Measurements from ENCODE around the gene USP20. TPM values are rescaled to one million over a fixed set of nuclear protein-coding genes. Genes with fewer than 3 reads are reported as not detected.

The USP20 gene
- total RNA-seq, 1 donor from 2014 or later = 10.8 TPM

GRCh38 chr9:129901993-129902739 is 66.9 kb downstream of the USP20 start:
- TF ChIP-seq EZH2phosphoT487 (IDR thresholded peaks at IDR 0.05) (no peak), EZH2 (IDR thresholded peaks at IDR 0.05) (no peak)
- TF ChIP-seq, protein P1, sequence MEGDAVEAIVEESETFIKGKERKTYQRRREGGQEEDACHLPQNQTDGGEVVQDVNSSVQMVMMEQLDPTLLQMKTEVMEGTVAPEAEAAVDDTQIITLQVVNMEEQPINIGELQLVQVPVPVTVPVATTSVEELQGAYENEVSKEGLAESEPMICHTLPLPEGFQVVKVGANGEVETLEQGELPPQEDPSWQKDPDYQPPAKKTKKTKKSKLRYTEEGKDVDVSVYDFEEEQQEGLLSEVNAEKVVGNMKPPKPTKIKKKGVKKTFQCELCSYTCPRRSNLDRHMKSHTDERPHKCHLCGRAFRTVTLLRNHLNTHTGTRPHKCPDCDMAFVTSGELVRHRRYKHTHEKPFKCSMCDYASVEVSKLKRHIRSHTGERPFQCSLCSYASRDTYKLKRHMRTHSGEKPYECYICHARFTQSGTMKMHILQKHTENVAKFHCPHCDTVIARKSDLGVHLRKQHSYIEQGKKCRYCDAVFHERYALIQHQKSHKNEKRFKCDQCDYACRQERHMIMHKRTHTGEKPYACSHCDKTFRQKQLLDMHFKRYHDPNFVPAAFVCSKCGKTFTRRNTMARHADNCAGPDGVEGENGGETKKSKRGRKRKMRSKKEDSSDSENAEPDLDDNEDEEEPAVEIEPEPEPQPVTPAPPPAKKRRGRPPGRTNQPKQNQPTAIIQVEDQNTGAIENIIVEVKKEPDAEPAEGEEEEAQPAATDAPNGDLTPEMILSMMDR (IDR thresholded peaks at IDR 0.05) = no peak
- H3K27ac ChIP-seq = no peak overlapping the region
- Mint-ChIP-seq H3K4me3 (no peak overlapping the region), H3K27me3 (ENCODE audit: insufficient read depth, low read depth) (peaks cover 10% of the 10 kb centered on the region), H3K4me1 (peaks cover 2% of the 10 kb centered on the region), H3K27ac (no peak overlapping the region), H3K36me3 (peaks cover 27% of the 10 kb centered on the region), H3K9me3 (no peaks in the 10 kb centered on the region)
- H3K4me1 ChIP-seq = no peaks in the 10 kb centered on the region
- H3K4me2 ChIP-seq = no peak overlapping the region
- no peaks in the 10 kb centered on the region for H3F3A ChIP-seq (ENCODE audit: low read depth)
- no peaks in the 10 kb centered on the region for H3K79me2 ChIP-seq (ENCODE audit: low read depth)
- no peaks in the 10 kb centered on the region for H3K36me3 ChIP-seq
- no peaks in the 10 kb centered on the region for H4K20me1 ChIP-seq (ENCODE audit: low read depth)
- no peak overlapping the region for H3K9ac ChIP-seq
- no peaks in the 10 kb centered on the region for H3K9me3 ChIP-seq (ENCODE audit: low read depth)
- H3K27me3 ChIP-seq = no peaks in the 10 kb centered on the region
- no peak overlapping the region for H3K4me3 ChIP-seq
- no peak for DNase-seq (ENCODE audit: low spot score)
- H2AFZ ChIP-seq (replicated peaks) = no peak overlapping the region

DNA sequence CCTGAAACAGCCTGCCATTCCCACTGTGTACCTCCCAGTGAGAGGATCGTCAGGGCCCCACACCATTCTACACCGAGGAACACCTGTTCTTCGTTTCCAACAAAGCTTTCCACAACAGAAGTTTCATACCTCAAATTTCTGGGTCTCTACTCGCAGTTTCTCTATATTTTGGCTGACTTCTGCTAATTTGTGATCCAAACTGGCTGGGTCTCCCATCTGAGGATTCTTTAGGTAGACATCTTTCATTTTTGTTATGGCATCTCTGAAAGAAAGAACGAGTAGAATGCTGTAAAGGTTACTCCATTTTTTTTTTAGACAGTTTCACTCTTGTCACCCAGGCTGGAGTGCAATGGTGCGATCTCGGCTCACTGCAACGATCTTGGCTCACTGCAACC is 67.5 kb downstream of the USP20 start:
- Histone ChIP-seq H3K27ac (no peak overlapping the region), H3K27me3 (no peaks in the 10 kb centered on the region), H4K20me1 (ENCODE audit: low read depth) (no peaks in the 10 kb centered on the region), H3K9me3 (ENCODE audit: low read depth) (no peaks in the 10 kb centered on the region), H3K4me1 (no peaks in the 10 kb centered on the region), H3K4me3 (no peak overlapping the region), H3K79me2 (ENCODE audit: low read depth) (no peaks in the 10 kb centered on the region), H3K4me2 (no peak overlapping the region), H3F3A (ENCODE audit: low read depth) (no peaks in the 10 kb centered on the region), H2AFZ (replicated peaks) (no peak overlapping the region), H3K36me3 (no peaks in the 10 kb centered on the region), H3K9ac (no peak overlapping the region)
- DNase-seq (ENCODE audit: low spot score) = no peak
- Mint-ChIP-seq H3K27me3 (ENCODE audit: insufficient read depth, low read depth) (peaks cover 9% of the 10 kb centered on the region), H3K36me3 (peaks cover 29% of the 10 kb centered on the region), H3K27ac (no peak overlapping the region), H3K4me3 (no peak overlapping the region), H3K4me1 (peaks cover 2% of the 10 kb centered on the region), H3K9me3 (no peaks in the 10 kb centered on the region)
- TF ChIP-seq, protein P1 (IDR thresholded peaks at IDR 0.05) = no peak
- TF ChIP-seq EZH2phosphoT487 (IDR thresholded peaks at IDR 0.05) (no peak), EZH2 (IDR thresholded peaks at IDR 0.05) (no peak)

GRCh38 chr9:129904734-129905133 is 69.5 kb downstream of the USP20 start:
- TF ChIP-seq, protein P1 (IDR thresholded peaks at IDR 0.05) = no peak
- no peak for TF ChIP-seq EZH2 (IDR thresholded peaks at IDR 0.05)
- no peak for TF ChIP-seq EZH2phosphoT487 (IDR thresholded peaks at IDR 0.05)
- no peaks in the 10 kb centered on the region for H3K79me2 ChIP-seq (ENCODE audit: low read depth)
- H3K9me3 Mint-ChIP-seq = no peaks in the 10 kb centered on the region
- H3F3A ChIP-seq (ENCODE audit: low read depth) = no peaks in the 10 kb centered on the region
- H3K27me3 Mint-ChIP-seq (ENCODE audit: insufficient read depth, low read depth) = peaks cover 2% of the 10 kb centered on the region
- no peaks in the 10 kb centered on the region for H3K27me3 ChIP-seq
- no peak overlapping the region for H3K27ac Mint-ChIP-seq
- H3K4me2 ChIP-seq = no peak overlapping the region
- no peaks in the 10 kb centered on the region for H3K9me3 ChIP-seq (ENCODE audit: low read depth)
- no peak overlapping the region for H2AFZ ChIP-seq (replicated peaks)
- no peak overlapping the region for H3K4me3 Mint-ChIP-seq
- H4K20me1 ChIP-seq (ENCODE audit: low read depth) = no peaks in the 10 kb centered on the region
- H3K4me1 ChIP-seq = peaks cover 3% of the 10 kb centered on the region
- no peak overlapping the region for H3K9ac ChIP-seq
- peaks cover 10% of the 10 kb centered on the region for H3K4me1 Mint-ChIP-seq
- no peak overlapping the region for H3K27ac ChIP-seq
- peaks cover 23% of the 10 kb centered on the region for H3K36me3 Mint-ChIP-seq
- H3K4me3 ChIP-seq = no peak overlapping the region
- no peak for DNase-seq (ENCODE audit: low spot score)
- H3K36me3 ChIP-seq = no peaks in the 10 kb centered on the region

Data from neural progenitor cell (in vitro differentiated cells).